H1 (cell line): ENCODE results near the gene CPXM2. TPM values are rescaled to one million over a fixed set of nuclear protein-coding genes. Genes with fewer than 3 reads are reported as not detected.

ENCODE experiments used
- BRCA1 ChIP-seq: IDR thresholded peaks from 2 replicates; pipeline ENCODE4 v1.6.1; 2012; ENCODE audit warnings: low read depth, low read length, improper control_type of control experiment
- CREB1 ChIP-seq: IDR thresholded peaks from 2 replicates; pipeline ENCODE4 v1.6.1; 2012; ENCODE audit warnings: inconsistent platforms
- PHF8 ChIP-seq: fragments of 200-600 bp; sonication (generic); conservative IDR thresholded peaks from 2 replicates; pipeline ENCODE4 v1.7.1; 2012; ENCODE audit warnings: low read depth, mild to moderate bottlenecking, inconsistent platforms, low read length, moderate library complexity
- RAD21 ChIP-seq, 2 experiments: IDR thresholded peaks in 1 of 2; conservative IDR thresholded peaks in 1 of 2; 2 replicates each; pipeline ENCODE4 v1.6.1; 2011; ENCODE audit warnings: low read depth in 2 of 2, low read length in 2 of 2, improper control_type of control experiment in 1 of 2, inconsistent platforms in 1 of 2, mild to moderate bottlenecking in 1 of 2, moderate library complexity in 1 of 2
- TCF12 ChIP-seq: IDR thresholded peaks from 2 replicates; pipeline ENCODE4 v1.6.1; 2011; ENCODE audit warnings: low read depth, mild to moderate bottlenecking, low read length
- TEAD4 ChIP-seq: IDR thresholded peaks from 2 replicates; pipeline ENCODE4 v1.6.1; 2012; ENCODE audit warnings: low read depth, low read length, inconsistent platforms, mixed read lengths
- polyA plus RNA-seq, 7 experiments: library from polyadenylated mRNA; depleted of rRNA in 3 of 7; stranded (reverse) in 5 of 7; unstranded in 2 of 7; fragments of >200 nt in 5 of 7; fragments of 200-250 nt in 2 of 7; gene quantifications; 1 replicate in 5 of 7; 2 replicates in 1 of 7; 4 replicates in 1 of 7; pipeline versions ENCODE4 v1.2.1 to v1.2.3, GENCODE V29; 2011 to 2013; ENCODE audit warnings: missing spikeins in 2 of 7, mixed read lengths in 2 of 7
- total RNA-seq: library from RNA; stranded (reverse); fragmentation: NEBNext Ultra II Directional; extraction: Animal tissue kit (Norgen Biotek cat#: 25700); gene quantifications from 2 replicates; pipeline ENCODE4 v1.2.1, GENCODE V29; 2021
- TF ChIP-seq, protein P1 (sequence below): IDR thresholded peaks from 2 replicates; pipeline ENCODE4 v1.6.1; 2011; ENCODE audit warnings: low read depth, mild to moderate bottlenecking, low read length; ENCODE audit not compliant: insufficient read depth

Gene CPXM2
- total and polyA plus RNA-seq, 2 of the 8 experiments (the other 6 are each of a cell fraction or from before 2014, with no cell fraction given): 2.4 to 2.9 TPM

- TF ChIP-seq PHF8 (no peak), RAD21 (IDR thresholded peaks at IDR 0.05 in 1 of 2, conservative IDR thresholded peaks at IDR 0.05 in 1 of 2; ENCODE audit: low read depth in 2 of 2, low read length in 2 of 2) (no peak), BRCA1 (no peak), CREB1 (no peak), TEAD4 (no peak), TCF12 (no peak)
- TF ChIP-seq, protein P1, sequence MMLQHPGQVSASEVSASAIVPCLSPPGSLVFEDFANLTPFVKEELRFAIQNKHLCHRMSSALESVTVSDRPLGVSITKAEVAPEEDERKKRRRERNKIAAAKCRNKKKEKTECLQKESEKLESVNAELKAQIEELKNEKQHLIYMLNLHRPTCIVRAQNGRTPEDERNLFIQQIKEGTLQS: no peak
Measured at GRCh38 chr10:123782549-123782948, 109.1 kb downstream of the CPXM2 start (continued).
